GM20431 (cell line): ENCODE data around the gene PPP1R16B.

Source experiments
- in situ Hi-C: fragments of 300-500 bp; cut with MseI, MboI; formaldehyde crosslinking; loops from one replicate; pipeline ENCODE4 v1.15.0; 2020; ENCODE audit warnings: low sequenced_read_pairs; ENCODE audit not compliant: unreplicated experiment

PPP1R16B gene

GRCh38 chr20:38920411-38920810 lies 114.9 kb downstream of the PPP1R16B start:
- in situ Hi-C loops, result loop anchor here (25.0 kb wide), 1 partner anchor 258 kb away; no protein-coding TSS in a partner anchor

- in situ Hi-C loops, result loop anchor here (25.0 kb wide), 1 partner anchor 259 kb away; no protein-coding TSS in a partner anchor
Observed at GRCh38 chr20:38920851-38921250, 115.4 kb downstream of the PPP1R16B start.

GRCh38 chr20:38924718-38925117 lies 119.2 kb downstream of the PPP1R16B start:
- in situ Hi-C loops, result loop anchor here (25.0 kb wide), 1 partner anchor 262 kb away; no protein-coding TSS in a partner anchor

GRCh38 chr20:38926142-38926933 lies 120.8 kb downstream of the PPP1R16B start, which contains the start of gene FAM83D:
TSS of gene FAM83D (plus strand) at chr20:38926417. CDS start at chr20:38926443, 26 bp downstream.
- in situ Hi-C loops, result no loop called here

GRCh38 chr20:38926934-38927616 lies 121.6 kb downstream of the PPP1R16B start:
- in situ Hi-C loops, result no loop called here

- in situ Hi-C loops, result no loop called here
Observed at GRCh38 chr20:38927902-38928578, 122.5 kb downstream of the PPP1R16B start.

- in situ Hi-C loops, result no loop called here
Observed at GRCh38 chr20:38930242-38930569, 124.7 kb downstream of the PPP1R16B start.

GRCh38 chr20:38931984-38932383 lies 126.5 kb downstream of the PPP1R16B start:
- in situ Hi-C loops, result no loop called here

GRCh38 chr20:38932457-38933120 lies 127.1 kb downstream of the PPP1R16B start:
- in situ Hi-C loops, result no loop called here

- in situ Hi-C loops, result no loop called here
Observed at GRCh38 chr20:38934530-38934929, 129.0 kb downstream of the PPP1R16B start.

- in situ Hi-C loops, result no loop called here
Observed at GRCh38 chr20:38935285-38935684, 129.8 kb downstream of the PPP1R16B start.

GRCh38 chr20:38935967-38936407 lies 130.5 kb downstream of the PPP1R16B start:
- in situ Hi-C loops, result no loop called here

GRCh38 chr20:38937000-38937399 lies 131.5 kb downstream of the PPP1R16B start:
- in situ Hi-C loops, result no loop called here

- in situ Hi-C loops, result no loop called here
Observed at GRCh38 chr20:38937978-38938473, 132.5 kb downstream of the PPP1R16B start.

GRCh38 chr20:38939686-38940085 lies 134.2 kb downstream of the PPP1R16B start:
- in situ Hi-C loops, result no loop called here

GRCh38 chr20:38940644-38941043 lies 135.1 kb downstream of the PPP1R16B start:
- in situ Hi-C loops, result no loop called here

GRCh38 chr20:38941726-38942389 lies 136.4 kb downstream of the PPP1R16B start:
- in situ Hi-C loops, result no loop called here

- in situ Hi-C loops, result no loop called here
Observed at GRCh38 chr20:38945012-38945411, 139.5 kb downstream of the PPP1R16B start.

- in situ Hi-C loops, result no loop called here
Observed at GRCh38 chr20:38946836-38947235, 141.3 kb downstream of the PPP1R16B start.
